ENCODE data around the gene DRD5. TPM values are rescaled to one million over a fixed set of nuclear protein-coding genes. Genes with fewer than 3 reads are reported as not detected.

Gene DRD5
- total RNA-seq, 2 donors from 2014 or later: 0.11 TPM; not detected in 1

DNA sequence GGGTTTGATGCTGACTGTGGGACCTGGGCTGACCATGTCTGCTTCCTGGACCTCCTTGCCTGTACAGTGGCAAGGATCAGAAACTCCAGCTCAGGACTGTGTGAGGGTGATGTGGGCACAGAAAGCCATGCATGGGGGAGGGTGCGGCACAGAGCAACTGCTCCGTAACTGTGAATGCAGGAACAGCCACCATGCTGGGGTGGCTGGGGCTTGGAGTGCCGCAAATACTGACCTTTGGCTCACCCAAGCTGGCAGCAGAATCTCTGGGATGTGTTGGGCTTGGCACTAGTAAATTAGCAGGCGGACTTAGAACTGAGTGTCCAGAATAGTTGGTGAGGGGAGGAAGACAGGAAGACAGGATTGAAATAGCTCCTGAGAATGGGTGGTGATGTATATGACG, 52.0 kb downstream of the DRD5 start:
- H3K36me3 ChIP-seq (ENCODE audit: control insufficient read depth, insufficient read depth, low read length): no peaks in the 10 kb centered on the region
- no peak overlapping the region for H3K9ac ChIP-seq (ENCODE audit: extremely low read depth, low read length, poor library complexity, severe bottlenecking)
- H3K4me3 ChIP-seq (ENCODE audit: low read length): no peak overlapping the region
- no peaks in the 10 kb centered on the region for H3K27me3 ChIP-seq (ENCODE audit: control insufficient read depth, insufficient read depth, low read length, poor library complexity, severe bottlenecking)
- H3K9me3 ChIP-seq (ENCODE audit: control insufficient read depth, low read length): no peaks in the 10 kb centered on the region
- peaks cover 8% of the 10 kb centered on the region for H3K27me3 Mint-ChIP-seq (ENCODE audit: insufficient read depth)
- no peak for DNase-seq
- no peak overlapping the region for H3K27ac ChIP-seq (ENCODE audit: low read depth, low read length)
- no peaks in the 10 kb centered on the region for H3K36me3 Mint-ChIP-seq (ENCODE audit: low read depth)
- H3K9me3 Mint-ChIP-seq: peaks cover 2% of the 10 kb centered on the region
- no peak overlapping the region for H3K27ac Mint-ChIP-seq
- TF ChIP-seq, protein P1, sequence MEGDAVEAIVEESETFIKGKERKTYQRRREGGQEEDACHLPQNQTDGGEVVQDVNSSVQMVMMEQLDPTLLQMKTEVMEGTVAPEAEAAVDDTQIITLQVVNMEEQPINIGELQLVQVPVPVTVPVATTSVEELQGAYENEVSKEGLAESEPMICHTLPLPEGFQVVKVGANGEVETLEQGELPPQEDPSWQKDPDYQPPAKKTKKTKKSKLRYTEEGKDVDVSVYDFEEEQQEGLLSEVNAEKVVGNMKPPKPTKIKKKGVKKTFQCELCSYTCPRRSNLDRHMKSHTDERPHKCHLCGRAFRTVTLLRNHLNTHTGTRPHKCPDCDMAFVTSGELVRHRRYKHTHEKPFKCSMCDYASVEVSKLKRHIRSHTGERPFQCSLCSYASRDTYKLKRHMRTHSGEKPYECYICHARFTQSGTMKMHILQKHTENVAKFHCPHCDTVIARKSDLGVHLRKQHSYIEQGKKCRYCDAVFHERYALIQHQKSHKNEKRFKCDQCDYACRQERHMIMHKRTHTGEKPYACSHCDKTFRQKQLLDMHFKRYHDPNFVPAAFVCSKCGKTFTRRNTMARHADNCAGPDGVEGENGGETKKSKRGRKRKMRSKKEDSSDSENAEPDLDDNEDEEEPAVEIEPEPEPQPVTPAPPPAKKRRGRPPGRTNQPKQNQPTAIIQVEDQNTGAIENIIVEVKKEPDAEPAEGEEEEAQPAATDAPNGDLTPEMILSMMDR (conservative IDR thresholded peaks at IDR 0.05): no peak
- 87 to 93% methylated on average over 3 to 5 of the region's 5 CpGs for WGBS, 2 experiments (ENCODE audit: insufficient coverage in 1 of 2, insufficient read length in 1 of 2)
- no peaks in the 10 kb centered on the region for H3K4me1 Mint-ChIP-seq
- H3K4me1 ChIP-seq (ENCODE audit: control insufficient read depth, insufficient read depth, low read length): no peaks in the 10 kb centered on the region
- no peak overlapping the region for H3K4me3 Mint-ChIP-seq

Other genes starting within 250 kb of the DRD5 start
- gene SLC2A9, start 239.9 kb downstream of the DRD5 start, total RNA-seq: 1 to 10 TPM in 1 of 2 donors, under 1 TPM in 1; 0.95 to 1.9 TPM